ENCODE data around the gene CHST3.

The CHST3 gene

GRCh38 chr10:71996592-71997371 is 32.6 kb downstream of the CHST3 start:
- no peaks in the 10 kb centered on the region for H3K9me3 ChIP-seq (ENCODE audit: low read length)
- H3K27me3 ChIP-seq (ENCODE audit: insufficient read depth, low read length) = no peaks in the 10 kb centered on the region
- H3K36me3 ChIP-seq (ENCODE audit: insufficient read depth, low read length) = no peaks in the 10 kb centered on the region
- H2AFZ ChIP-seq (ENCODE audit: low read depth, low read length) = no peak overlapping the region
- H3K4me1 ChIP-seq (ENCODE audit: insufficient read depth, low read length) = peaks cover 23% of the 10 kb centered on the region
- no peak overlapping the region for H3K4me3 ChIP-seq (ENCODE audit: low read length)

GRCh38 chr10:71998119-71998839 is 34.1 kb downstream of the CHST3 start:
- Histone ChIP-seq H2AFZ (ENCODE audit: low read depth, low read length) (no peak overlapping the region), H3K4me1 (ENCODE audit: insufficient read depth, low read length) (peaks cover 23% of the 10 kb centered on the region), H3K9me3 (ENCODE audit: low read length) (no peaks in the 10 kb centered on the region), H3K4me3 (ENCODE audit: low read length) (no peak overlapping the region), H3K27me3 (ENCODE audit: insufficient read depth, low read length) (no peaks in the 10 kb centered on the region), H3K36me3 (ENCODE audit: insufficient read depth, low read length) (no peaks in the 10 kb centered on the region)

- Histone ChIP-seq H3K27me3 (ENCODE audit: insufficient read depth, low read length) (no peaks in the 10 kb centered on the region), H3K4me3 (ENCODE audit: low read length) (no peak overlapping the region), H3K36me3 (ENCODE audit: insufficient read depth, low read length) (no peaks in the 10 kb centered on the region), H3K4me1 (ENCODE audit: insufficient read depth, low read length) (peaks cover 23% of the 10 kb centered on the region), H2AFZ (ENCODE audit: low read depth, low read length) (no peak overlapping the region), H3K9me3 (ENCODE audit: low read length) (no peaks in the 10 kb centered on the region)
These were observed 34.6 kb downstream of the CHST3 start for GRCh38 chr10:71998840-71999194.

- H3K4me1 ChIP-seq (ENCODE audit: insufficient read depth, low read length) = peaks cover 23% of the 10 kb centered on the region
- H3K27me3 ChIP-seq (ENCODE audit: insufficient read depth, low read length) = no peaks in the 10 kb centered on the region
- H3K36me3 ChIP-seq (ENCODE audit: insufficient read depth, low read length) = no peaks in the 10 kb centered on the region
- H2AFZ ChIP-seq (ENCODE audit: low read depth, low read length) = no peak overlapping the region
- H3K9me3 ChIP-seq (ENCODE audit: low read length) = no peaks in the 10 kb centered on the region
- no peak overlapping the region for H3K4me3 ChIP-seq (ENCODE audit: low read length)
These were observed 35.3 kb downstream of the CHST3 start for GRCh38 chr10:71999360-72000072.

- Histone ChIP-seq H3K9me3 (ENCODE audit: low read length) (no peaks in the 10 kb centered on the region), H3K4me3 (ENCODE audit: low read length) (no peak overlapping the region), H3K36me3 (ENCODE audit: insufficient read depth, low read length) (no peaks in the 10 kb centered on the region), H3K4me1 (ENCODE audit: insufficient read depth, low read length) (peaks cover 23% of the 10 kb centered on the region), H2AFZ (ENCODE audit: low read depth, low read length) (no peak overlapping the region), H3K27me3 (ENCODE audit: insufficient read depth, low read length) (no peaks in the 10 kb centered on the region)
These were observed 36.2 kb downstream of the CHST3 start for GRCh38 chr10:72000073-72001032.

GRCh38 chr10:72001033-72001395 is 36.8 kb downstream of the CHST3 start:
- H3K4me3 ChIP-seq (ENCODE audit: low read length) = no peak overlapping the region
- H3K9me3 ChIP-seq (ENCODE audit: low read length) = no peaks in the 10 kb centered on the region
- peaks cover 23% of the 10 kb centered on the region for H3K4me1 ChIP-seq (ENCODE audit: insufficient read depth, low read length)
- H3K27me3 ChIP-seq (ENCODE audit: insufficient read depth, low read length) = no peaks in the 10 kb centered on the region
- H2AFZ ChIP-seq (ENCODE audit: low read depth, low read length) = no peak overlapping the region
- no peaks in the 10 kb centered on the region for H3K36me3 ChIP-seq (ENCODE audit: insufficient read depth, low read length)

GRCh38 chr10:72002354-72003295 is 38.4 kb downstream of the CHST3 start:
- Histone ChIP-seq H3K36me3 (ENCODE audit: insufficient read depth, low read length) (peaks cover 12% of the 10 kb centered on the region), H2AFZ (ENCODE audit: low read depth, low read length) (no peak overlapping the region), H3K9me3 (ENCODE audit: low read length) (no peaks in the 10 kb centered on the region), H3K4me3 (ENCODE audit: low read length) (no peak overlapping the region), H3K4me1 (ENCODE audit: insufficient read depth, low read length) (peaks cover 23% of the 10 kb centered on the region), H3K27me3 (ENCODE audit: insufficient read depth, low read length) (no peaks in the 10 kb centered on the region)

- peaks cover 22% of the 10 kb centered on the region for H3K4me1 ChIP-seq (ENCODE audit: insufficient read depth, low read length)
These were observed 41.8 kb downstream of the CHST3 start for GRCh38 chr10:72006026-72006425.

GRCh38 chr10:72007246-72007892 is 43.2 kb downstream of the CHST3 start:
- H3K4me3 ChIP-seq (ENCODE audit: low read length) = no peak overlapping the region
- peaks cover 21% of the 10 kb centered on the region for H3K4me1 ChIP-seq (ENCODE audit: insufficient read depth, low read length)
- peaks cover 32% of the 10 kb centered on the region for H3K36me3 ChIP-seq (ENCODE audit: insufficient read depth, low read length)
- no peaks in the 10 kb centered on the region for H3K9me3 ChIP-seq (ENCODE audit: low read length)
- H2AFZ ChIP-seq (ENCODE audit: low read depth, low read length) = no peak overlapping the region
- no peaks in the 10 kb centered on the region for H3K27me3 ChIP-seq (ENCODE audit: insufficient read depth, low read length)

More at GRCh38 chr10:72006026-72006425, 41.8 kb downstream of the CHST3 start:
- Histone ChIP-seq H3K36me3 (ENCODE audit: insufficient read depth, low read length) (peaks cover 25% of the 10 kb centered on the region), H3K4me3 (ENCODE audit: low read length) (no peak overlapping the region), H3K9me3 (ENCODE audit: low read length) (no peaks in the 10 kb centered on the region), H2AFZ (ENCODE audit: low read depth, low read length) (no peak overlapping the region), H3K27me3 (ENCODE audit: insufficient read depth, low read length) (no peaks in the 10 kb centered on the region)

- Histone ChIP-seq H3K4me1 (ENCODE audit: insufficient read depth, low read length) (peaks cover 21% of the 10 kb centered on the region), H3K9me3 (ENCODE audit: low read length) (no peaks in the 10 kb centered on the region), H2AFZ (ENCODE audit: low read depth, low read length) (no peak overlapping the region), H3K36me3 (ENCODE audit: insufficient read depth, low read length) (peaks cover 32% of the 10 kb centered on the region), H3K4me3 (ENCODE audit: low read length) (no peak overlapping the region), H3K27me3 (ENCODE audit: insufficient read depth, low read length) (no peaks in the 10 kb centered on the region)
These were observed 44.1 kb downstream of the CHST3 start for GRCh38 chr10:72008096-72008981.

GRCh38 chr10:72009051-72009424 is 44.8 kb downstream of the CHST3 start:
- Histone ChIP-seq H3K4me3 (ENCODE audit: low read length) (no peak overlapping the region), H3K36me3 (ENCODE audit: insufficient read depth, low read length) (peaks cover 32% of the 10 kb centered on the region), H3K27me3 (ENCODE audit: insufficient read depth, low read length) (no peaks in the 10 kb centered on the region), H3K9me3 (ENCODE audit: low read length) (no peaks in the 10 kb centered on the region), H2AFZ (ENCODE audit: low read depth, low read length) (no peak overlapping the region), H3K4me1 (ENCODE audit: insufficient read depth, low read length) (peaks cover 21% of the 10 kb centered on the region)

Measured in neuron (in vitro differentiated cells).